ENCODE results near the gene ABHD8.

Gene ABHD8

DNA sequence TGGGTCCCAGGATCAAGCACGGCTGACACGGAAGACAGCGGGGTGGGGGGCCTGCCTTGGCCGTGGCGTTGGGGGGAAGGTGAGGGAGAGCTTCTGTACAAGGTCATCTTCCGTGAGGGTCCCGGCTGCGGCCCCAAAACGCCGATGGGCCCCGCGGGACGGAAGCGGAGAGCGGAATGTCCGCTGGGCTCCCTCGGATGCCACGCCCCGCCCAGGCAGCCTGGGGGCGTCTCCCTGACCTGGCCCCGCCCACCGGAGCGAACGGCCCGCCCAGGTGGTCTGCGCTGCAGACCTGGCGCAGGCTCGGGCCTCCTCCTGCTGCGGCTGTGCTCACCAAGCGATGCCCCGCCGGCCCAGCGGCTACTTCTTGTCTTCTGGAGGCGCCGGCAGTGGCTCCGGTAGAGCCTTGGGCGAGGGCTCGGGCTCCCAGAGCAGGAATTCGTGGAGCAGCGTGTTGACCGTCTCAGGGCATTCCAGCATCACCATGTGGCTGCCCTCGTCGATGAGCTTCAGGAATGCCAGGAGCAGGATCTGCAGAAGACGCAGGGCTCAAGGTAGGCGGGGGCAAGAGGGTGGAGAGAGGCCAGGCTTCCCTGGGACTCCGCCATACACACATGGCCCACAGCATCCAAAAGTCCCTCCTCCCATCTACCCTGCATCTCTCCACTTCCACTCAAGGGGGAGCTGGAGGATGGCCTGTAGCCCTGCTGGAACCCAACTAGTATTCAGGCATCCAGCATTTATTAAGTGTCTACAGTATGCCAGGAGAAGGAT lies 10.7 kb downstream of the ABHD8 start:
- Histone ChIP-seq H3K27me3 (ENCODE audit: insufficient read depth, low read length, poor library complexity, severe bottlenecking) (no peaks in the 10 kb centered on the region), H3K4me1 (ENCODE audit: insufficient read depth, low read length, poor library complexity, severe bottlenecking) (no peaks in the 10 kb centered on the region), H3K36me3 (ENCODE audit: insufficient read depth, low read length) (no peaks in the 10 kb centered on the region), H3K79me2 (ENCODE audit: insufficient read depth, low read length) (no peaks in the 10 kb centered on the region), H3K9me3 (ENCODE audit: insufficient read depth, low read depth, low read length) (no peaks in the 10 kb centered on the region), H3K9ac (ENCODE audit: low read depth, low read length, poor library complexity, severe bottlenecking) (no peak overlapping the region), H3F3A (ENCODE audit: low read depth) (no peaks in the 10 kb centered on the region), H3K9me2 (replicated peaks; ENCODE audit: low read depth, low read length) (no peaks in the 10 kb centered on the region), H3K4me3 (ENCODE audit: low read length, poor library complexity, severe bottlenecking) (no peak overlapping the region), H3K4me2 (ENCODE audit: low read depth, low read length, poor library complexity, severe bottlenecking) (no peak overlapping the region), H2AFZ (ENCODE audit: low read length) (no peak overlapping the region), H4K20me1 (ENCODE audit: insufficient read depth, low read length, poor library complexity, severe bottlenecking) (no peaks in the 10 kb centered on the region)
- TF ChIP-seq EZH2phosphoT487 (IDR thresholded peaks at IDR 0.05; ENCODE audit: borderline replicate concordance) = no peak
- TF ChIP-seq, protein P1, sequence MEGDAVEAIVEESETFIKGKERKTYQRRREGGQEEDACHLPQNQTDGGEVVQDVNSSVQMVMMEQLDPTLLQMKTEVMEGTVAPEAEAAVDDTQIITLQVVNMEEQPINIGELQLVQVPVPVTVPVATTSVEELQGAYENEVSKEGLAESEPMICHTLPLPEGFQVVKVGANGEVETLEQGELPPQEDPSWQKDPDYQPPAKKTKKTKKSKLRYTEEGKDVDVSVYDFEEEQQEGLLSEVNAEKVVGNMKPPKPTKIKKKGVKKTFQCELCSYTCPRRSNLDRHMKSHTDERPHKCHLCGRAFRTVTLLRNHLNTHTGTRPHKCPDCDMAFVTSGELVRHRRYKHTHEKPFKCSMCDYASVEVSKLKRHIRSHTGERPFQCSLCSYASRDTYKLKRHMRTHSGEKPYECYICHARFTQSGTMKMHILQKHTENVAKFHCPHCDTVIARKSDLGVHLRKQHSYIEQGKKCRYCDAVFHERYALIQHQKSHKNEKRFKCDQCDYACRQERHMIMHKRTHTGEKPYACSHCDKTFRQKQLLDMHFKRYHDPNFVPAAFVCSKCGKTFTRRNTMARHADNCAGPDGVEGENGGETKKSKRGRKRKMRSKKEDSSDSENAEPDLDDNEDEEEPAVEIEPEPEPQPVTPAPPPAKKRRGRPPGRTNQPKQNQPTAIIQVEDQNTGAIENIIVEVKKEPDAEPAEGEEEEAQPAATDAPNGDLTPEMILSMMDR (conservative IDR thresholded peaks at IDR 0.05; ENCODE audit: low read length) = peak; percentile 60

GRCh38 chr19:17289489-17289888 lies 13.7 kb downstream of the ABHD8 start:
- Histone ChIP-seq H3K36me3 (ENCODE audit: insufficient read depth, low read length) (no peaks in the 10 kb centered on the region), H3K79me2 (ENCODE audit: insufficient read depth, low read length) (no peaks in the 10 kb centered on the region), H3K4me1 (ENCODE audit: insufficient read depth, low read length, poor library complexity, severe bottlenecking) (no peaks in the 10 kb centered on the region), H3K9me2 (replicated peaks; ENCODE audit: low read depth, low read length) (no peaks in the 10 kb centered on the region), H3K4me2 (ENCODE audit: low read depth, low read length, poor library complexity, severe bottlenecking) (no peak overlapping the region), H2AFZ (ENCODE audit: low read length) (no peak overlapping the region), H3K27me3 (ENCODE audit: insufficient read depth, low read length, poor library complexity, severe bottlenecking) (no peaks in the 10 kb centered on the region), H3K4me3 (ENCODE audit: low read length, poor library complexity, severe bottlenecking) (no peak overlapping the region), H3K9ac (ENCODE audit: low read depth, low read length, poor library complexity, severe bottlenecking) (no peak overlapping the region), H3K9me3 (ENCODE audit: insufficient read depth, low read depth, low read length) (no peaks in the 10 kb centered on the region), H4K20me1 (ENCODE audit: insufficient read depth, low read length, poor library complexity, severe bottlenecking) (no peaks in the 10 kb centered on the region), H3F3A (ENCODE audit: low read depth) (no peaks in the 10 kb centered on the region)
- no peak for TF ChIP-seq EZH2phosphoT487 (IDR thresholded peaks at IDR 0.05; ENCODE audit: borderline replicate concordance)
- TF ChIP-seq, protein P1 (conservative IDR thresholded peaks at IDR 0.05; ENCODE audit: low read length) = no peak

GRCh38 chr19:17286752-17287151 lies 16.5 kb downstream of the ABHD8 start:
- Histone ChIP-seq H3K9me3 (ENCODE audit: insufficient read depth, low read depth, low read length) (no peaks in the 10 kb centered on the region), H3K36me3 (ENCODE audit: insufficient read depth, low read length) (no peaks in the 10 kb centered on the region), H3K4me2 (ENCODE audit: low read depth, low read length, poor library complexity, severe bottlenecking) (no peak overlapping the region), H3K27me3 (ENCODE audit: insufficient read depth, low read length, poor library complexity, severe bottlenecking) (no peaks in the 10 kb centered on the region), H2AFZ (ENCODE audit: low read length) (no peak overlapping the region), H3K79me2 (ENCODE audit: insufficient read depth, low read length) (no peaks in the 10 kb centered on the region), H3F3A (ENCODE audit: low read depth) (no peaks in the 10 kb centered on the region), H3K9ac (ENCODE audit: low read depth, low read length, poor library complexity, severe bottlenecking) (no peak overlapping the region), H3K4me1 (ENCODE audit: insufficient read depth, low read length, poor library complexity, severe bottlenecking) (no peaks in the 10 kb centered on the region), H3K4me3 (ENCODE audit: low read length, poor library complexity, severe bottlenecking) (no peak overlapping the region), H4K20me1 (ENCODE audit: insufficient read depth, low read length, poor library complexity, severe bottlenecking) (no peaks in the 10 kb centered on the region), H3K9me2 (replicated peaks; ENCODE audit: low read depth, low read length) (no peaks in the 10 kb centered on the region)
- TF ChIP-seq EZH2phosphoT487 (IDR thresholded peaks at IDR 0.05; ENCODE audit: borderline replicate concordance) = no peak
- TF ChIP-seq, protein P1 (conservative IDR thresholded peaks at IDR 0.05; ENCODE audit: low read length) = no peak

Data from Loucy (cell line).